Left lung (tissue), 14 donors: Measurements from ENCODE around the gene GPR15LG. TPM values are rescaled to one million over a fixed set of nuclear protein-coding genes. Genes with fewer than 3 reads are reported as not detected.
"Not testable (repeated sequence)": the region's sequence is repeated elsewhere in the genome, so short reads cannot be mapped to it uniquely, and the experiment has no call there.

ENCODE experiments used
- ATAC-seq: fragments of 200-7000 bp; cut with Tn5 transposase; one replicate; pipeline ENCODE4 v1.9.1; 2020; ENCODE audit warnings: moderate library complexity
- DNase-seq, 4 donors: peaks; one replicate each; pipeline ENCODE4 v3.0.0-alpha.2; 2013 to 2020
- H3K27ac ChIP-seq, 2 donors: fragments of 200-600 bp; sonication (generic) in 1 of 2; one replicate each; pipeline versions ENCODE4 v1.5.0 to v1.8.0; 2020 to 2021
- H3K27me3 ChIP-seq, 2 donors: fragments of 200-600 bp; sonication (generic) in 1 of 2; one replicate each; pipeline versions ENCODE4 v1.5.0 to v1.8.0; 2020 to 2021
- H3K36me3 ChIP-seq, 2 donors: fragments of 200-600 bp; sonication (generic) in 1 of 2; one replicate each; pipeline versions ENCODE4 v1.5.0 to v1.8.0; 2020 to 2021
- H3K4me1 ChIP-seq, 2 donors: fragments of 200-600 bp; one replicate each; pipeline ENCODE4 v1.8.0; 2021
- H3K4me3 ChIP-seq, 2 donors: fragments of 200-600 bp; sonication (generic) in 1 of 2; one replicate each; pipeline versions ENCODE4 v1.5.0 to v1.8.0; 2020 to 2021; ENCODE audit warnings: mild to moderate bottlenecking in 1 of 2
- H3K9me3 ChIP-seq, 2 donors: fragments of 200-600 bp; sonication (generic) in 1 of 2; one replicate each; pipeline versions ENCODE4 v1.5.0 to v1.8.0; 2020 to 2021
- intact Hi-C, 2 donors: fragments of 100-400 bp; cut with DNase I; formaldehyde crosslinking; loops; one replicate each; pipeline versions ENCODE4 v1.11.2 to v1.14.2; 2022
- long read RNA-seq, 12 donors: library from polyadenylated mRNA in 2 of 12; unstranded in 2 of 12; transcript quantifications; one replicate each; pipeline ENCODE4 v2.0.0 and lab custom pipeline, GENCODE V29; 2019 to 2026
- polyA plus RNA-seq, 6 donors: library from polyadenylated mRNA; unstranded; fragments of 120-200 nt; gene quantifications; one replicate each; pipeline ENCODE4 v1.2.1, GENCODE V29; 2013; ENCODE audit not compliant: insufficient read length in 6 of 6
- total RNA-seq, 2 donors: library from RNA; stranded (reverse); fragmentation: NEBNext Ultra II Directional; extraction: Animal tissue kit (Norgen Biotek cat#: 25700); gene quantifications; one replicate each; pipeline ENCODE4 v1.2.1, GENCODE V29; 2021
- TF ChIP-seq, protein P1 (sequence below), 2 donors: fragments of 200-600 bp; sonication (generic) in 1 of 2; IDR thresholded peaks; one replicate each; pipeline versions ENCODE4 v1.5.0 to v1.8.0; 2021; ENCODE audit warnings: antibody characterized with exemption in 2 of 2
- donor health status: DM: no; HTN: yes; CAD: no.
- donor health status: DM: no; HTN: no; CAD: no.

Gene GPR15LG
- total RNA-seq (not detected), polyA plus RNA-seq (not detected)
- long read RNA-seq, donor 1, result 0 reads
- long read RNA-seq, donor 2, result 0 reads
- long read RNA-seq, donor 3, result 0 reads
- long read RNA-seq, donor 4, result 0 reads
- long read RNA-seq, donor 5, result 0 reads
- long read RNA-seq, donor 6, result 0 reads
- long read RNA-seq, donor 7, result 0 reads
- long read RNA-seq, donor 8, result 0 reads
- long read RNA-seq, donor 9, result 0 reads
- long read RNA-seq, donor 10, result 0 reads
- long read RNA-seq, donor 11, result 0 reads
- long read RNA-seq, donor 12, result 0 reads

DNA sequence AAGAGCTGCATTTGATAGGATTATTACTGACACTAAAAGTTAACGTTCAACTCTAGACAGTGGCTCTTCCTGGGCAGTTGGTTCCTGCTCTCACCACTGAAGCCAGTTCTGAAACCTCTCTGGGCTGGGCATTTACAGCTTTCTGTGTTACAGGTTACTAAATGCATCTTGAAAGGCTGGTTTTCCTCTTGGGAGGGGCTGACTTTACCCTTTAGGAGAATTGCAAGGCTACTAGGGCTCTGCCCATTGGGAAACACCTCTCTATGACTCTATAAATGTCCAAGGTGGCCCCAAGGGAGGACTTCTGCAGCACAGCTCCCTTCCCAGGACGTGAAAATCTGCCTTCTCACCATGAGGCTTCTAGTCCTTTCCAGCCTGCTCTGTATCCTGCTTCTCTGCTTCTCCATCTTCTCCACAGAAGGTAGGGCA is at the start of gene GPR15LG:
TSS of gene GPR15LG (plus strand) at position 301 of the 429 bp plus-strand sequence. CDS start at position 352, 51 bp downstream.
- Histone ChIP-seq H3K27ac (no peak within 1 kb of the TSS), H3K36me3 (no peaks in the 10 kb centered on the region), H3K4me1 (no peaks in the 10 kb centered on the region), H3K4me3 (no peak within 1 kb of the TSS), H3K9me3 (no peaks in the 10 kb centered on the region), H3K27me3 (no peaks in the 10 kb centered on the region)
- ATAC-seq, result no peak
- intact Hi-C loops, result no loop called here
- no peak for DNase-seq
- TF ChIP-seq, protein P1, sequence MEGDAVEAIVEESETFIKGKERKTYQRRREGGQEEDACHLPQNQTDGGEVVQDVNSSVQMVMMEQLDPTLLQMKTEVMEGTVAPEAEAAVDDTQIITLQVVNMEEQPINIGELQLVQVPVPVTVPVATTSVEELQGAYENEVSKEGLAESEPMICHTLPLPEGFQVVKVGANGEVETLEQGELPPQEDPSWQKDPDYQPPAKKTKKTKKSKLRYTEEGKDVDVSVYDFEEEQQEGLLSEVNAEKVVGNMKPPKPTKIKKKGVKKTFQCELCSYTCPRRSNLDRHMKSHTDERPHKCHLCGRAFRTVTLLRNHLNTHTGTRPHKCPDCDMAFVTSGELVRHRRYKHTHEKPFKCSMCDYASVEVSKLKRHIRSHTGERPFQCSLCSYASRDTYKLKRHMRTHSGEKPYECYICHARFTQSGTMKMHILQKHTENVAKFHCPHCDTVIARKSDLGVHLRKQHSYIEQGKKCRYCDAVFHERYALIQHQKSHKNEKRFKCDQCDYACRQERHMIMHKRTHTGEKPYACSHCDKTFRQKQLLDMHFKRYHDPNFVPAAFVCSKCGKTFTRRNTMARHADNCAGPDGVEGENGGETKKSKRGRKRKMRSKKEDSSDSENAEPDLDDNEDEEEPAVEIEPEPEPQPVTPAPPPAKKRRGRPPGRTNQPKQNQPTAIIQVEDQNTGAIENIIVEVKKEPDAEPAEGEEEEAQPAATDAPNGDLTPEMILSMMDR (IDR thresholded peaks at IDR 0.05), result no peak

- H3K4me1 ChIP-seq, intact Hi-C loops, H3K36me3 ChIP-seq, ATAC-seq, H3K27ac ChIP-seq, DNase-seq, H3K4me3 ChIP-seq: not testable (repeated sequence)
- H3K27me3 ChIP-seq, result peaks cover 0 to 16% of the 10 kb centered on the region in 2 donors
- H3K9me3 ChIP-seq, result peaks cover 0 to 32% of the 10 kb centered on the region in 2 donors
Observed at GRCh38 chr10:84125910-84126784, 47.5 kb upstream of the GPR15LG start.

DNA sequence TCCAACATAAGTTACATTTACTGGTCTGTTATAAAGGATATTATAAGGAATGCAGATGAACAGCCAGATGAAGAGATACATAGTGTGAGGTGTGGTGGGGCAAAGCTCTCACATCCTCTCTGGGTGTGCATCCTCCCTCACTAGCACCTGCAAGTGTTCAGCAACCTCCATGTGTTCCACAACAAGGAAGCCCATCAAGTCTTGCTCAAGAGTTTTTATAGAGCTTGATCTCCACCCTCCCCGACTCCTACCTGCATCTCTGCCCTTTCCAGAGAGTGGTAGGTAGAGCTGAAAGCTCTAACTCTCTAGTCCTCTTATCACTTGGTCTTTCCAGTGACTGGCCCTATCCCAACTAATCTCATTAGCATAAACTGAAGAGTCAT is 46.8 kb upstream of the GPR15LG start:
- no peaks in the 10 kb centered on the region for H3K36me3 ChIP-seq
- DNase-seq, result no peak
- H3K9me3 ChIP-seq, result peaks cover 0 to 32% of the 10 kb centered on the region in 2 donors
- ATAC-seq, result no peak
- no peak overlapping the region for H3K4me3 ChIP-seq
- H3K4me1 ChIP-seq, result no peaks in the 10 kb centered on the region
- intact Hi-C loops, result no loop called here
- peaks cover 0 to 22% of the 10 kb centered on the region in 2 donors for H3K27me3 ChIP-seq
- no peak overlapping the region for H3K27ac ChIP-seq
- TF ChIP-seq, protein P1 (IDR thresholded peaks at IDR 0.05), result no peak

DNA sequence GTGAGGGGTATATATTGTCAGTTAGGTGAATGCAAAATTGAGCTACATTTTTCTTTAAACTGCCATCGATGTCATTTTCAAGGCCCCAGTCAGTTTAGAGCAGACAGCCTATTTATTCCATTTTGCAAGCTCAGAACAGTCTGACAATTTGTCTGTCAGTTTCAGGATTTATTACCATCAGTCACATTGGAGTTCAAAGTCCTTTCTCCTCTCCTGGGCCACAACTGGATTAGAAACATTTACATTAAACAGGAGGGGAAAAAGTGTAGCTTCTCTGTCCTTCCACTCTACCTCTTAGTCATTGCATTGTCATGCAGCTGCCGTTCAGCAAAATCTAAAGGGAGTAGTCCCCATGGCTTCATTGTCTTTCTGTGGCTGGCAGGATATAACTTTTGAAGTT is 37.8 kb upstream of the GPR15LG start:
- peaks cover 0 to 17% of the 10 kb centered on the region in 2 donors for H3K27me3 ChIP-seq
- DNase-seq, result no peak
- TF ChIP-seq, protein P1 (IDR thresholded peaks at IDR 0.05), result no peak
- no peak overlapping the region for H3K27ac ChIP-seq
- no peaks in the 10 kb centered on the region for H3K9me3 ChIP-seq
- no peak overlapping the region for H3K4me3 ChIP-seq
- H3K4me1 ChIP-seq, result peaks cover 8 to 14% of the 10 kb centered on the region in 2 donors
- no peak for ATAC-seq
- intact Hi-C loops, result no loop called here
- H3K36me3 ChIP-seq, result no peaks in the 10 kb centered on the region

DNA sequence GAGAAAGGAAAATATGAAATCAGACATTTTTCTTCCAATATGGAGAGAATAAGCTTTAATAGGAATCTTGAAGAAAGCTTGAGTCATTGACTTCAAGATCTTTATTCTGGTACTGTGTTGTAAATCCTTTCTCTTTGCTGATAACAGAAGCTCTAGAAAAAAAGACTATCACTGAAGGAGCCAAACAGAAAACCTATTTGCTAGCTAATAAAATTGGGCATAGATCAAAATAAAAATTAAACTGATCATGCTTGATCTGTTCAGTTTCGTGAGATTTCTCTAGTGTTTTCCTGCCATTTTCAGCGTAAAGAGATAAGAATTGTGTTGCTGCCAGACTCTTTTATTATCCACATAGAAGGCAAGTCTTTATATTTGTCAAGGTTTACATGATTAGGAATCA is 35.8 kb upstream of the GPR15LG start:
- Histone ChIP-seq H3K4me3 (no peak overlapping the region), H3K4me1 (peaks cover 9 to 32% of the 10 kb centered on the region in 2 donors), H3K36me3 (peaks cover 0 to 15% of the 10 kb centered on the region in 2 donors), H3K9me3 (no peaks in the 10 kb centered on the region), H3K27ac (no peak overlapping the region), H3K27me3 (peaks cover 0 to 3% of the 10 kb centered on the region in 2 donors)
- TF ChIP-seq, protein P1 (IDR thresholded peaks at IDR 0.05), result no peak
- DNase-seq (no peak), ATAC-seq (no peak)
- intact Hi-C loops, result no loop called here
